GM12891 (cell line): Measurements from ENCODE around the gene NCOA3.

Experiments used
- PAX5 ChIP-seq: IDR thresholded peaks from 2 replicates; pipeline ENCODE4 v1.6.1; 2011; ENCODE audit warnings: low read length, moderate library complexity, mild to moderate bottlenecking; ENCODE audit not compliant: insufficient read depth, severe bottlenecking
- POLR2A ChIP-seq: IDR thresholded peaks from 2 replicates; pipeline ENCODE4 v1.6.1; 2011; ENCODE audit warnings: low read depth, low read length, control low read depth
- POLR2AphosphoS5 ChIP-seq: IDR thresholded peaks from 2 replicates; pipeline ENCODE4 v1.6.1; 2011; ENCODE audit warnings: low read depth, low read length, control low read depth
- POU2F2 ChIP-seq: IDR thresholded peaks from 2 replicates; pipeline ENCODE4 v1.6.1; 2011; ENCODE audit warnings: low read depth, mild to moderate bottlenecking, control low read depth, low read length, moderate library complexity
- SPI1 ChIP-seq: IDR thresholded peaks from 2 replicates; pipeline ENCODE4 v1.6.1; 2011; ENCODE audit warnings: low read depth, low read length, control low read depth
- TAF1 ChIP-seq: IDR thresholded peaks from 2 replicates; pipeline ENCODE4 v1.6.1; 2011; ENCODE audit warnings: low read depth, low read length, control low read depth

- TF ChIP-seq TAF1 (no peak), POLR2A (no peak), POLR2AphosphoS5 (no peak), POU2F2 (no peak), SPI1 (no peak), PAX5 (no peak)
Observed at GRCh38 chr20:47594157-47594556, 92.5 kb downstream of the NCOA3 start.
